Neural progenitor cell (in vitro differentiated cells): ENCODE data around the gene GREM2.

Experiments
- EZH2 ChIP-seq: fragments of 200-600 bp; sonication (generic); IDR thresholded peaks from 2 replicates; pipeline ENCODE4 v1.6.1; 2017; ENCODE audit warnings: antibody characterized with exemption, mild to moderate bottlenecking, moderate library complexity
- TF ChIP-seq, protein P1 (sequence below): fragments of 200-600 bp; sonication (generic); IDR thresholded peaks from 2 replicates; pipeline ENCODE4 v1.5.1; 2017; ENCODE audit warnings: antibody characterized with exemption, mild to moderate bottlenecking

- TF ChIP-seq, protein P1, sequence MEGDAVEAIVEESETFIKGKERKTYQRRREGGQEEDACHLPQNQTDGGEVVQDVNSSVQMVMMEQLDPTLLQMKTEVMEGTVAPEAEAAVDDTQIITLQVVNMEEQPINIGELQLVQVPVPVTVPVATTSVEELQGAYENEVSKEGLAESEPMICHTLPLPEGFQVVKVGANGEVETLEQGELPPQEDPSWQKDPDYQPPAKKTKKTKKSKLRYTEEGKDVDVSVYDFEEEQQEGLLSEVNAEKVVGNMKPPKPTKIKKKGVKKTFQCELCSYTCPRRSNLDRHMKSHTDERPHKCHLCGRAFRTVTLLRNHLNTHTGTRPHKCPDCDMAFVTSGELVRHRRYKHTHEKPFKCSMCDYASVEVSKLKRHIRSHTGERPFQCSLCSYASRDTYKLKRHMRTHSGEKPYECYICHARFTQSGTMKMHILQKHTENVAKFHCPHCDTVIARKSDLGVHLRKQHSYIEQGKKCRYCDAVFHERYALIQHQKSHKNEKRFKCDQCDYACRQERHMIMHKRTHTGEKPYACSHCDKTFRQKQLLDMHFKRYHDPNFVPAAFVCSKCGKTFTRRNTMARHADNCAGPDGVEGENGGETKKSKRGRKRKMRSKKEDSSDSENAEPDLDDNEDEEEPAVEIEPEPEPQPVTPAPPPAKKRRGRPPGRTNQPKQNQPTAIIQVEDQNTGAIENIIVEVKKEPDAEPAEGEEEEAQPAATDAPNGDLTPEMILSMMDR, result no peak
- no peak for TF ChIP-seq EZH2
These were observed 41.0 kb upstream of the GREM2 start for GRCh38 chr1:240652961-240653409.
